HG02840 (cell line): Measurements from ENCODE around the gene SSH3.

Experiments
- ATAC-seq: cut with Tn5 transposase; IDR thresholded peaks from one replicate; pipeline ENCODE4 v1.9.1; 2021; ENCODE audit warnings: mild to moderate bottlenecking, moderate library complexity, moderate number of reproducible peaks; ENCODE audit not compliant: unreplicated experiment, low FRiP score

The SSH3 gene

DNA sequence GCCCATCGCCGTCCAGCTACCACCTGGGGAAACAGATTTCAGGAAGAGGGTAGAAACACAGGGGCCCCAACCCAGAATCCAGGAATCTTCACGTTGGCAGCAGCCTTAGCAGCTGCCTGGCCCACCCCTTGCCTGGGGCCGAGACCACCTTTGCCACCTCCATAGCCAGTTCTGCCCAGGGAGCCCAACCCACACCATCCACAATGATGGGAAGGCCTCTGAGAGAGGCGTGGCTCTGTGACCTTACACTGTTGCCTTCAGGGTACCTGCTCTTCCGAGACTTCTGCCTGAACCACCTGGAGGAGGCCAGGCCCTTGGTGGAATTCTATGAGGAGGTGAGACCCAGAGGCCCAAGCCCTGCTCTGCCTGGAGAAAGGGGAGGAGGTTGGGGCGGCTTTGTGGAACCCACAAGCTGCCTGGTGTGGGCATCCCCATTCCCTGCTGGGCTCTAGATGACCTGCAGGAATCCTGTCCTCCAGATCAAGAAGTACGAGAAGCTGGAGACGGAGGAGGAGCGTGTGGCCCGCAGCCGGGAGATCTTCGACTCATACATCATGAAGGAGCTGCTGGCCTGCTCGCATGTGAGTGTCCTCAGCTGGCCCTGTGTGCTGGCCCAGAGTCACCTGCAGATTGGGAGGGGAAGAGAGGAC is 24.3 kb upstream of the SSH3 start:
- ATAC-seq: no peak

DNA sequence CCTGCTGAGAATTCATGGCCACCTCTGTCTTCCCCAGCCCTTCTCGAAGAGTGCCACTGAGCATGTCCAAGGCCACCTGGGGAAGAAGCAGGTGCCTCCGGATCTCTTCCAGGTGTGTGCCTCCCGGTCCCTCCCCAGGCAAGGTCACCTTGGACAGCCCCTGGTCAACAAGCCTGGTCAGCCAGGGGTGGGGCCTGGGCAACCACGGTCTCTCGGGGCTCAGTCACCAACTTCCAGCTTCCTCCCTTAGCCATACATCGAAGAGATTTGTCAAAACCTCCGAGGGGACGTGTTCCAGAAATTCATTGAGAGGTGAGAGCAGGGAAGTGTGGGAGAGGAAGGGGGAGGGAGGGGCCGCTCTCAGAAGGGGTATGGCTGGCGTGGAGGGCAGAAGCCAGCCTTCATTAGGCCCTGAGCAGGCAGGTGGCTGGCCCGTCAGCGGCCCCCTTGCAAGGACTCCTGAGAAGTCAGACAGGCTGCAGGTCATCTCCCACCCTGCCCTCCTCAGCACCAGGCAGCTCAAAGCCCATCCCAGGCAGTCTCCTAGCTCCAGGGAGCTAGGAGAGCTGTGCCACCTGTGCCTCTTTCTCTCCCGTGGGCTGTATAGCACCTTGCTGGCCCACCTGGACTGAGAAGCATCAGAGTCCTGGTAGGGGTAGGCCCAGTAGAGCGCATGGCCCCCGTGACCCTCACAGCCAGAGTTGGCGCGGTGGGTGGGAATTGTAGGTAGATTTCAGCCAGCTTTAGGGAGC is 23.6 kb upstream of the SSH3 start:
- no peak for ATAC-seq

DNA sequence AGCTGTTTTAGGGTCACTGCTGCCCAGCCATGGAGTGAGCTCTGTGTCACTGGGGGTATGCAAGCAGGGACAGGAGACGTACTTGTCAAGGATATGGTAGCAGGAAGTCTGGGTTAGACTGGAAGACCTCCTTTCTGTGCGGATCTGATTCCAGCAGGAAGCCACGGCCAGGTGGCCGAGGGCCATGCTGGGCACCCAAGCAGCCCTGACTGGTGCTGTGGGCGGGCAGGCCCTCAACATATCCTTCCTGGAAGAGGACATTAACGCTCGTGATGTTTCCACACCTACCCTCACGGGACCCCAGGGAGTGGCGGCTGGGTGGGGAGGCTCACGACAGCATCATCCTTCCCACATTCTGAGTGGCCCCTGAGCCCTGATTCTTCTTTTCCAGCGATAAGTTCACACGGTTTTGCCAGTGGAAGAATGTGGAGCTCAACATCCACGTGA is 23.0 kb upstream of the SSH3 start:
- ATAC-seq: no peak

DNA sequence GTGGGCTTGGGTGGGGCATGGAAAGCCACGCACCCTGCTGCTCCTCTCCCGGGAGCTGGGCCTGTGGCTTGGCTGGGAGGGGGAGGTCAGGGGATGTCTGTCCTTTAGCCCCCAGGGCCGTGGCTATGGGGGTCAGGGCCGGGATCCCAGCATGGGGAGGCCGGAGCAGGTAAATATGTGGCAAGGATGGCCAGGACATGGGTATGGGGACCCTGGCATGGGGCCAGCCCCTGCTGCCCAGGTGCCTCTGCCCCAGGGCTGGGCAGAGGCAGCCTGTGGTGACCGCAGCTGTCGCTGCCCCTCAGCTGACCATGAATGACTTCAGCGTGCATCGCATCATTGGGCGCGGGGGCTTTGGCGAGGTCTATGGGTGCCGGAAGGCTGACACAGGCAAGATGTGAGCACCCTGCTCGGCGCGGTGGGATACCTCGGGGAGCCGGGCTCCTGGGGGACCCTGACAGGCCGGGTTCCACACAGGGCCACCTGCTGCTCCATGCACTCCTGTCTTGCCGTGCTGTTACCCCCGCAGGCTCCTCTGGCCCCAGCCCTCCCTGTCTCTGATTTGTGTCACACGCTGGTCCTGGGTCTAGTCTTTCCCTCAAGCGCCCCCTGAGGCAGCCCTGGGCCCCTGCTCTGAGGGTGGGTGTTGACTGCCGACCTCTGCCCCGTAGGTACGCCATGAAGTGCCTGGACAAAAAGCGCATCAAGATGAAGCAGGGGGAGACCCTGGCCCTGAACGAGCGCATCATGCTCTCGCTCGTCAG is 22.4 kb upstream of the SSH3 start:
- ATAC-seq: no peak

DNA sequence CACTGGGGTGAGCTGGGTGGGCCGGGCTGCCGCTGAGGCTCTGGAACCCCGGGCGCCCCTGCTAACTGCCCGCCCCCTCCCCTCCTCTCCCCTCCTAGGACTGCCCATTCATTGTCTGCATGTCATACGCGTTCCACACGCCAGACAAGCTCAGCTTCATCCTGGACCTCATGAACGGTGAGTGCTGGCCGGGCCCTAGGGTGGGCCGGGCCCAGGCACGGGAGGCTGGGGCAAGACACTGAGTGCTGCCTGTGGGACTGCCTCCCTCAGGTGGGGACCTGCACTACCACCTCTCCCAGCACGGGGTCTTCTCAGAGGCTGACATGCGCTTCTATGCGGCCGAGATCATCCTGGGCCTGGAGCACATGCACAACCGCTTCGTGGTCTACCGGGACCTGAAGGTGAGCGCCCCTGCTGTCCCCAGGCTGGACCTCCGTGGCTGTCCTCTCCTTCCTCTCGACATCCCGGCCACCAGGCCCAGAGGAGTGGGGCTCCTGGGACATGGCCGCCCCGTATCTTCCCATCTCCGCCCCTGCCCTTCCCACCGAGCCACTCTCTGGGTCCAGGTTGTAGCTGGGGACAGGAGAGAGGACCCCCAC is 21.7 kb upstream of the SSH3 start:
- ATAC-seq: no peak

DNA sequence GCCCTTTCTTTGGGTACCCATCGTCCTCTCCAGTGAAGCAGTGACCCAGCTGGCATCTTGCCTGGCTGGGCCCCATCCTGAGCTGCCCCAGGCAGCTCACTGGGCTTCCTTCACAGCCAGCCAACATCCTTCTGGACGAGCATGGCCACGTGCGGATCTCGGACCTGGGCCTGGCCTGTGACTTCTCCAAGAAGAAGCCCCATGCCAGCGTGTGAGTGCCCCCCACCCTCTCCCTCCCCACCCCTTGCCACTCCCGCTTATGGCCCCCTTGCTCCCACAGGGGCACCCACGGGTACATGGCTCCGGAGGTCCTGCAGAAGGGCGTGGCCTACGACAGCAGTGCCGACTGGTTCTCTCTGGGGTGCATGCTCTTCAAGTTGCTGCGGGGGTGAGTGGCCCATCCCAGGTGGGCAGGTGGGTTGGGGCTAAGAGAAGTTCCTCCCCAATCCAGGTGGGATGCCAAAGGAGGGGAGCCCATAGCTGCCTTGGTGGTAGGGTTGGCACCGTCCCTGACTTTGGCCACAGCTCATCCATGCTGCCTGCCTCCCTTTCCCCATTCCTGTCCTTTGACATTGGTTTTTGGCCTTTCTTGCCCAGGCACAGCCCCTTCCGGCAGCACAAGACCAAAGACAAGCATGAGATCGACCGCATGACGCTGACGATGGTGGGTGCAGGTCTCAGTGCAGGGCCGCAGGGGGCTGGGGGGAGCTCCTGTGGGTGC is 21.0 kb upstream of the SSH3 start:
- no peak for ATAC-seq

DNA sequence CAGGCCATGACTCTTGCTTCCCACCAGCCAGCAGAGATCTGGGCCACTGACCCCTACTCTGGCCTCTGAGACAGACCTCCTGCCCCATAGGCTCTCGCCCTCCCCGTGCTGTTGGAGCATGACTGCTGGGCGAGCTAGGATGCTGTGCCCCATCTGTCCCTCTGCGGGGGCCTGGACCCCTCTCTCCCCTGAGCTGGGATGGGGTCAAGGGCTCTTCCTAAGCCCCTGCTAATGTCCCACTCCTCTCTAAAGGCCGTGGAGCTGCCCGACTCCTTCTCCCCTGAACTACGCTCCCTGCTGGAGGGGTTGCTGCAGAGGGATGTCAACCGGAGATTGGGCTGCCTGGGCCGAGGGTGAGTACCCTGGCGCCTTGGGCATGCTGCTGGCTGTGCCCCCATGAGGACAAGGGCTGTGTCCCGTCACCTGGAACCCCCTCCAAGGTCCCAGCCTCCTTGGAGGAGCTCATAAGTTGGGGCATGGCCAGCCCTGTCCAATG is 20.4 kb upstream of the SSH3 start:
- ATAC-seq: no peak

DNA sequence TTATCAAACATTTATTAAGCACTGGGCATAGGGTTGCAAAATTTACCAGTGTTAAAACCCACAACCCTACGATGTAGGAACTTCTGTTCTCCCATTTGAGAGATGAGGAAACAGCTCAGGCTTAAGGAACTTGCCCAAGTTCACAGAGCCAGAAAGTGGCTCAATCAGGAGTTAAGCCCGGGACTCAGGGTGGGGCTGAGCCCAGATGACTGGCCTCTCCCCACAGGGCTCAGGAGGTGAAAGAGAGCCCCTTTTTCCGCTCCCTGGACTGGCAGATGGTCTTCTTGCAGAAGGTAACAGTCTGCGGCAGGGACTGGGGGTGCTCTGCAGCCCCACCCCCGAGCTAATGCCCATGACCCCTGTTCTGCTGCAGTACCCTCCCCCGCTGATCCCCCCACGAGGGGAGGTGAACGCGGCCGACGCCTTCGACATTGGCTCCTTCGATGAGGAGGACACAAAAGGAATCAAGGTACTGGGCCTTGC is 19.8 kb upstream of the SSH3 start:
- no peak for ATAC-seq

DNA sequence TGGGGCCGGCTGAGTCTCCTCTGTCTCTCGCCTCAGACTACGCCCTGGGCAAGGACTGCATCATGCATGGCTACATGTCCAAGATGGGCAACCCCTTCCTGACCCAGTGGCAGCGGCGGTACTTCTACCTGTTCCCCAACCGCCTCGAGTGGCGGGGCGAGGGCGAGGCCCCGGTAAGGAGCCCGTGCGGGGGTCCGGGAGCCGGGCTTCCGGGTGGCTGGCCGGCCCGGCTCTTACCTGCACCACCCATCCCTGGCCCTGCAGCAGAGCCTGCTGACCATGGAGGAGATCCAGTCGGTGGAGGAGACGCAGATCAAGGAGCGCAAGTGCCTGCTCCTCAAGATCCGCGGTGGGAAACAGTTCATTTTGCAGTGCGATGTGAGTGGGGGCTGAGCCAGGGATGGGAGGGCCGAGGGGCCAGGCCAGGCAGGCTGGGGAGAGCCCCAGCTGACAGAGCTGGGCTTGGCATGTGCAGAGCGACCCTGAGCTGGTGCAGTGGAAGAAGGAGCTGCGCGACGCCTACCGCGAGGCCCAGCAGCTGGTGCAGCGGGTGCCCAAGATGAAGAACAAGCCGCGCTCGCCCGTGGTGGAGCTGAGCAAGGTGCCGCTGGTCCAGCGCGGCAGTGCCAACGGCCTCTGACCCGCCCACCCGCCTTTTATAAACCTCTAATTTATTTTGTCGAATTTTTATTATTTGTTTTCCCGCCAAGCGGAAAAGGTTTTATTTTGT is 18.4 kb upstream of the SSH3 start:
- ATAC-seq: no peak

DNA sequence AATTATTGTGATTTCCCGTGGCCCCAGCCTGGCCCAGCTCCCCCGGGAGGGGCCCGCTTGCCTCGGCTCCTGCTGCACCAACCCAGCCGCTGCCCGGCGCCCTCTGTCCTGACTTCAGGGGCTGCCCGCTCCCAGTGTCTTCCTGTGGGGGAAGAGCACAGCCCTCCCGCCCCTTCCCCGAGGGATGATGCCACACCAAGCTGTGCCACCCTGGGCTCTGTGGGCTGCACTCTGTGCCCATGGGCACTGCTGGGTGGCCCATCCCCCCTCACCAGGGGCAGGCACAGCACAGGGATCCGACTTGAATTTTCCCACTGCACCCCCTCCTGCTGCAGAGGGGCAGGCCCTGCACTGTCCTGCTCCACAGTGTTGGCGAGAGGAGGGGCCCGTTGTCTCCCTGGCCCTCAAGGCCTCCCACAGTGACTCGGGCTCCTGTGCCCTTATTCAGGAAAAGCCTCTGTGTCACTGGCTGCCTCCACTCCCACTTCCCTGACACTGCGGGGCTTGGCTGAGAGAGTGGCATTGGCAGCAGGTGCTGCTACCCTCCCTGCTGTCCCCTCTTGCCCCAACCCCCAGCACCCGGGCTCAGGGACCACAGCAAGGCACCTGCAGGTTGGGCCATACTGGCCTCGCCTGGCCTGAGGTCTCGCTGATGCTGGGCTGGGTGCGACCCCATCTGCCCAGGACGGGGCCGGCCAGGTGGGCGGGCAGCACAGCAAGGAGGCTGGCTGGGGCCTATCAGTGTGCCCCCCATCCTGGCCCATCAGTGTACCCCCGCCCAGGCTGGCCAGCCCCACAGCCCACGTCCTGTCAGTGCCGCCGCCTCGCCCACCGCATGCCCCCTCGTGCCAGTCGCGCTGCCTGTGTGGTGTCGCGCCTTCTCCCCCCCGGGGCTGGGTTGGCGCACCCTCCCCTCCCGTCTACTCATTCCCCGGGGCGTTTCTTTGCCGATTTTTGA is 17.5 kb upstream of the SSH3 start:
- no peak for ATAC-seq

DNA sequence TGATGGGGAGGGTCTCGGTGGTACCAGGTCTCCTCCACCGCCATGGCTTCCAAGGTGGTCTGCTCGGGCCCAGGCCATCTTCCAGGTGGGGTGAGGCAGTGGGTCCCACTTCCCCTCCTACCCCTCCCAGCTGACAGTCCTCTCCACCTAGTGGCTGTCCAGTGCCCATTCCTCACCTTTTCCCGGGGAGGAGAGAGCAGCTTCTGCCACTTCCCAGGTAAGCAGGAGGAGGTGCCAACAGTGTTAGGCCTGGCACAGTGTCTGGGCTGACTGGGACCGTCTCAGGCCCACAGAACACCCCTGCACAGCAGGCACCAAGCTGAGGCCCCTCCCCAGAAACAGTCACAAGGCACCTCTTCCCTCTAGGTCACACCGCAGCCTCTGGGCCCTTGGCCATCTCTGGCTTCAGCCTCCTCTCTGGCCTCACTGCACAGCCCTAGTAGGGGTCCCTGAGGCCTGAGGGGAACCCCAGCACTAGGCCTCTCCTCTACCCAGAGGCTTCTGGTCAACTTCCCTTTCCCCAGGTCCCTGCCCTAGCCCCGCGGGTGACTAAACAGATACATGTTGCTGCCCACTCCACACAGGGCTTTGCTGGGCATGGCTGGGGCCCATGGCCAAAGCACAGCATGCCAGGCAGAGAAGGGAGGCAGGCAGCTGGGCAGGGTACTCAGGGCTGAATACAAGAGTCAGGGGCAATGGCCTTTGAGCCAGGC is 16.6 kb upstream of the SSH3 start:
- ATAC-seq: no peak

DNA sequence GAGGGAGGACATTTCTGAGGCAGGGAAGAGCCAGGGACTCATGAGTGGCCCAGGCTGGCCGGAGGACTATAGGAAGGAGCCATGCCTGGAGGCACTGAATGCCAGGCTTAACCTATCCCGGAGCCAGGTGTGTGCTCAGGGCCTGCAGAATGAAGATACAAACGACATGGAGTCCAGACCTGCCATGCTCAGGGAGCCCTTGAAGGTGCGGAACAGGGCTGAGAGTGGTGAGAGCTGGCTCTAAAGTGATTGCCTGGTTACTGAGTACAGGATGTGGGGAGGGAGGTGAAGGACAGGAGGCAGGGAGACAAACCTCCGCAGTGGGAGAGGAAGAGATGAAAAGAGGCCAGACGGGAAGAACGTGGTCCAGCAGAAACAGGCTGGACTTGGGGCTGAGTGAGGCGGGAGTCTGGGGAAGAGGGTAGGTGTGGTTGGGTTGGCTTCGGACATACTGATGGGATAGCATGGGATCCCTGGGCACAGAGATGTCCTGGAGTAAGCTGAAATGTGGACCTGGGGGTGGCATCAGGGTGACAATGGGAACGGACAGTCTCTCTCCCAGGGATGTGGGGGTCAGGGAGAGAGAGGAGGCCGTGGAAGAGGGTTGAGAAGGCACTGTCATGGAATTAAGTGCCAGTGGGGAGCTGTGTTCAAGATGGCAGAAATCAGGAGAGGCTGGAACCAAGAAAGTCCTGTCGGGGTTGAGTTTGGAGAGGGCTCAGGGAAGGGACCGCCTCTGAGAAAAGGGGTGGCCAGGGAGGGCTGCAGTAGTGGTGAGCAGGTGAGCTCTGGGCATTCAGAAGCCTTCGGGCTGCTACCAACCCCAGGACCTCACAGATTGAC is 15.8 kb upstream of the SSH3 start:
- ATAC-seq: no peak

DNA sequence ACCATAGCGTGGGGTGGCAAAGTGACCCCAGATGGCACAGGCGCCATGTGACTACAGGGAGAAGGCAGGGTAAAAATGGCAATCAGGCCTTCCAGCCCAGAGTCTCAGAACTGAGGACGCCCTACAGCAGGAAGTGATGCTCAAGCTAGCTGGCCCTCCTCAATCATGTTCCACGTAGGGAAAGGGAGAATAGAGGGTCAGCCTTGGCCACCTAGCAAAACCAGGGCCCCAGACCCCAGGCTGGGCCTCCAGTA is 15.2 kb upstream of the SSH3 start:
- ATAC-seq: no peak

DNA sequence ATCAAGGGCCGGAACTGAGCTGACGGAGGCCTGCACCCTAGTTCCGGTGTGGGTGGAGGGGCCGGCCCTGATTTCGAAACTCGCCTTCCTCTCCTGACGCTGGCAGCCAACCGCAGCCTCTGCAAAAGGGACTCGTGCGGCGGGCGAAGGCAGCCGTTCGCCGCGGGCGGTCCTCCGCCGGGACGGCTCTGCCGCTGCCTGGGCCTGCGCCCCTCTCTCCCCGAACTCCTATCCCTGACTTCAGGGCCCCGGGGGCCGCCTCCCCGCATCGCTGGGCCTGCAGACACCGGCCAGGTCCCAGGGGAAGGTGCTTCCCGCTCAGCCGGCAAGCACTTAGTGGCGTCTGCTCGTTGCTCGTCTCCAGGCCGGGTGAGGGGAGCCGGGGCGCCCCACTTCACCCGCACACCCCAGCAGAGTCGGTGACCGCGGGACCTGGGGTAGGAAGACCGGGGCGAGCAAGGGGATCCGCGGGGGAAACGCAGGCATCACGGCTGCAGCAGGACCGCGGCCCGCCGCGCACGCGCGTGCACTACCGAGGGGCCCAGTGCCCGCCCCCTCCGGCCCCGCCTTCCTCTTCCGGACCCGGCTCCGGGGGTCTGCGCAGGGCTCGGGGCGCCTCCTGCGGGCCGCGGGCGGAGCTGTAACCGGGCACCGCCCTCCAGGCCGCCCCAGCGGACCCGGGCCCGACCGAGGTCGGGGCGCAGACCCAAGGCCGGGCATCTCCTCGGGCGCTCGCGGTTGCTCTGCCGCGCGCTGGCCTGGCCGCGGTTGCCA is 14.7 kb upstream of the SSH3 start:
- ATAC-seq: peak; percentile 68

DNA sequence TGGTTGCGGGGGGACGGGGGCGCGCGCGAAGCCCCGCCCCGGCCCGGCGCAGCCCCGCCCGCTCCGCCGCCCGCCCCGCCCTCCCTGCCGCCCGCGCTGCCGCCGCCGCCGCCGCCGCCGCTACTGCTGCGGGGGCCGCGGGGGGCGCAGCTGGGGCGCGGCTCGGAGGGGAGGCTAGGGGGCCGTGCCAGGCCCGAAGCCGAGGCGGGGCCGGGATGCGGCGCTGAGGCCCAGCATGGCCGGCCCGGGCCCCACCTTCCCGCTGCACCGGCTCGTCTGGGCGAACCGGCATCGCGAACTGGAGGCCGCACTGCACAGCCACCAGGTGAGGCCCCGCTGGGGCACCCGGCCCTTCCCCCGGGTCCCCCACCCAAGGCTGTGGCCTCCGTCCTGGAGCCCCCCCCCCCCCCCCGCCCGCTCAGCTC is 14.1 kb upstream of the SSH3 start, which contains the start of gene ANKRD13D:
Gene ANKRD13D (plus strand): TSS at position 78 of the 425 bp plus-strand sequence. CDS start 158 bp downstream, at position 236.
- peak; percentile 16 for ATAC-seq
